Stimulated activated CD4-positive, alpha-beta T cell treated with anti-CD3 and anti-CD28 coated beads, Interleukin-2, amount 100 ng/mL, for 4 hours (primary cell): ENCODE results near the gene GASK1A.

ENCODE experiments used
- DNase-seq: peaks from one replicate; pipeline ENCODE4 v3.0.0-alpha.2; 2020; ENCODE audit warnings: low read depth

The GASK1A gene

GRCh38 chr3:43087249-43087776 is 108.2 kb downstream of the GASK1A start:
- no peak for DNase-seq

GRCh38 chr3:43089081-43089480 is 110.0 kb downstream of the GASK1A start:
- no peak for DNase-seq

GRCh38 chr3:43090238-43090637 is 111.1 kb downstream of the GASK1A start:
- DNase-seq, result no peak

- no peak for DNase-seq
Observed at GRCh38 chr3:43091481-43091880, 112.4 kb downstream of the GASK1A start.

GRCh38 chr3:43093006-43093405 is 113.9 kb downstream of the GASK1A start:
- DNase-seq, result no peak

- DNase-seq, result no peak
Observed at GRCh38 chr3:43093974-43094373, 114.9 kb downstream of the GASK1A start.

- no peak for DNase-seq
Observed at GRCh38 chr3:43094381-43094780, 115.3 kb downstream of the GASK1A start.

GRCh38 chr3:43094851-43095250 is 115.7 kb downstream of the GASK1A start:
- DNase-seq, result no peak

GRCh38 chr3:43095370-43095769 is 116.3 kb downstream of the GASK1A start:
- DNase-seq, result no peak

GRCh38 chr3:43096761-43097160 is 117.7 kb downstream of the GASK1A start:
- DNase-seq, result no peak

- DNase-seq, result no peak
Observed at GRCh38 chr3:43097400-43098080, 118.4 kb downstream of the GASK1A start.

- DNase-seq, result no peak
Observed at GRCh38 chr3:43098761-43099160, 119.7 kb downstream of the GASK1A start.

- no peak for DNase-seq
Observed at GRCh38 chr3:43102773-43103480, 123.8 kb downstream of the GASK1A start.

- no peak for DNase-seq
Observed at GRCh38 chr3:43104039-43104438, 124.9 kb downstream of the GASK1A start.

GRCh38 chr3:43104660-43105595 is 125.8 kb downstream of the GASK1A start:
- no peak for DNase-seq

GRCh38 chr3:43105596-43106292 is 126.6 kb downstream of the GASK1A start, which contains the start of gene POMGNT2:
Gene POMGNT2, minus strand, starts transcription at chr3:43106079. Its CDS starts 24,648 bp downstream, at chr3:43081431.
- peak; percentile 85 for DNase-seq

GRCh38 chr3:43106293-43106628 is 127.2 kb downstream of the GASK1A start:
- no peak for DNase-seq
